GM23338 (cell line): ENCODE results near the gene SNURF. TPM values are rescaled to one million over a fixed set of nuclear protein-coding genes. Genes with fewer than 3 reads are reported as not detected.

ENCODE experiments used
- ATAC-seq: fragments of 200-7000 bp; cut with Tn5 transposase; 3 replicates; pipeline ENCODE4 v1.9.1; 2020
- DNase-seq: peaks from one replicate; pipeline ENCODE4 v3.0.0-alpha.2; 2015; ENCODE audit warnings: low spot score
- H2AFZ ChIP-seq: fragments of 200-600 bp; sonication (generic); 2 replicates; pipeline ENCODE4 v1.8.0; 2016; ENCODE audit warnings: antibody characterized with exemption, mild to moderate bottlenecking, moderate library complexity
- H3F3A ChIP-seq: fragments of 200-600 bp; sonication (generic); replicated peaks from 2 replicates; pipeline ENCODE4 v1.8.0; 2017; ENCODE audit warnings: antibody characterized with exemption, mixed run types, low read depth
- H3K27ac ChIP-seq: fragments of 200-600 bp; sonication (generic); 2 replicates; pipeline ENCODE4 v1.6.1; 2016; ENCODE audit warnings: low read depth
- H3K27me3 ChIP-seq: fragments of 200-600 bp; sonication (generic); 2 replicates; pipeline ENCODE4 v1.8.0; 2016; ENCODE audit warnings: mild to moderate bottlenecking, mixed run types, moderate library complexity; ENCODE audit not compliant: insufficient read depth
- H3K36me3 ChIP-seq: fragments of 200-600 bp; sonication (generic); 2 replicates; pipeline ENCODE4 v1.8.0; 2016; ENCODE audit warnings: mild to moderate bottlenecking; ENCODE audit not compliant: insufficient read depth
- H3K4me1 ChIP-seq: fragments of 200-600 bp; sonication (generic); 2 replicates; pipeline ENCODE4 v1.8.0; 2016; ENCODE audit warnings: mild to moderate bottlenecking, moderate library complexity; ENCODE audit not compliant: insufficient read depth
- H3K4me2 ChIP-seq: fragments of 200-600 bp; sonication (generic); 2 replicates; pipeline ENCODE4 v1.7.1; 2017; ENCODE audit warnings: mixed run types
- H3K4me3 ChIP-seq: fragments of 200-600 bp; sonication (generic); 2 replicates; pipeline ENCODE4 v1.6.1; 2016; ENCODE audit warnings: mixed run types
- H3K79me2 ChIP-seq: fragments of 200-600 bp; sonication (generic); replicated peaks from 2 replicates; pipeline ENCODE4 v1.8.0; 2017; ENCODE audit warnings: mild to moderate bottlenecking; ENCODE audit not compliant: insufficient read depth
- H3K9me2 ChIP-seq: fragments of 200-600 bp; sonication (generic); 2 replicates; pipeline ENCODE4 v1.8.0; 2017; ENCODE audit not compliant: insufficient read depth
- H4K20me1 ChIP-seq: fragments of 200-600 bp; sonication (generic); replicated peaks from 2 replicates; pipeline ENCODE4 v1.8.0; 2017; ENCODE audit warnings: mild to moderate bottlenecking; ENCODE audit not compliant: insufficient read depth
- H3K27ac Mint-ChIP-seq: 2 replicates; pipeline ENCODE4 v1.8.0; 2020; ENCODE audit warnings: inconsistent platforms, mild to moderate bottlenecking, moderate library complexity, mixed read lengths
- H3K27me3 Mint-ChIP-seq: 3 replicates; pipeline ENCODE4 v1.8.0; 2022; ENCODE audit warnings: low read depth, mild to moderate bottlenecking, moderate library complexity, mixed read lengths, inconsistent platforms; ENCODE audit not compliant: insufficient read depth, poor library complexity
- H3K36me3 Mint-ChIP-seq: 3 replicates; pipeline ENCODE4 v1.8.0; 2021; ENCODE audit warnings: low read depth, mild to moderate bottlenecking, inconsistent platforms, moderate library complexity, mixed read lengths
- H3K4me1 Mint-ChIP-seq: 3 replicates; pipeline ENCODE4 v1.8.0; 2020; ENCODE audit warnings: mild to moderate bottlenecking, inconsistent platforms, mixed read lengths
- H3K4me3 Mint-ChIP-seq: 3 replicates; pipeline ENCODE4 v1.8.0; 2021; ENCODE audit warnings: moderate library complexity, mild to moderate bottlenecking, inconsistent platforms, mixed read lengths
- H3K9me3 Mint-ChIP-seq: 3 replicates; pipeline ENCODE4 v1.8.0; 2020; ENCODE audit warnings: moderate library complexity, mild to moderate bottlenecking, inconsistent platforms, mixed read lengths
- ETS1 ChIP-seq: IDR thresholded peaks from 2 replicates; pipeline ENCODE4 v1.6.1; 2016; ENCODE audit warnings: antibody characterized with exemption
- NANOG ChIP-seq: IDR thresholded peaks from 2 replicates; pipeline ENCODE4 v1.6.1; 2016; ENCODE audit warnings: antibody characterized with exemption, borderline replicate concordance
- POLR2AphosphoS5 ChIP-seq: IDR thresholded peaks from 2 replicates; pipeline ENCODE4 v1.6.1; 2016; ENCODE audit warnings: antibody characterized with exemption, low read depth
- STAT1 ChIP-seq: IDR thresholded peaks from one replicate; pipeline ENCODE4 v1.6.1; 2016; ENCODE audit warnings: antibody characterized with exemption; ENCODE audit not compliant: unreplicated experiment
- ZNF114 ChIP-seq: fragments of 250-450 bp; sonication (Bioruptor Pico); IDR thresholded peaks from 2 replicates; pipeline ENCODE4 v1.5.0; 2020; ENCODE audit warnings: mild to moderate bottlenecking, moderate library complexity
- ZNF462 ChIP-seq: fragments of 250-450 bp; sonication (Bioruptor Pico); IDR thresholded peaks from 2 replicates; pipeline ENCODE4 v1.5.0; 2020; ENCODE audit warnings: mild to moderate bottlenecking, moderate library complexity
- polyA plus RNA-seq: library from polyadenylated mRNA; unstranded; fragments of >200 nt; fragmentation: Nextera tagmentation; extraction: Ambion mirVana; gene quantifications from 2 replicates; pipeline ENCODE4 v1.2.1, GENCODE V29; 2016
- total RNA-seq: library from RNA; depleted of rRNA; stranded (reverse); fragments of >200 nt; shearing (Covaris generic); gene quantifications from 2 replicates; pipeline ENCODE4 v1.2.3, GENCODE V29; 2014
- TF ChIP-seq, protein P1 (sequence below): IDR thresholded peaks from one replicate; pipeline ENCODE4 v1.6.1; 2018; ENCODE audit warnings: antibody characterized with exemption; ENCODE audit not compliant: unreplicated experiment

SNURF gene
- total and polyA plus RNA-seq, 2 experiments from 2014 or later = 19.1 to 63.6 TPM

GRCh38 chr15:24956111-24956838 lies 1.5 kb downstream of the SNURF start (continued):
- TF ChIP-seq NANOG = no peak
- TF ChIP-seq, protein P1, sequence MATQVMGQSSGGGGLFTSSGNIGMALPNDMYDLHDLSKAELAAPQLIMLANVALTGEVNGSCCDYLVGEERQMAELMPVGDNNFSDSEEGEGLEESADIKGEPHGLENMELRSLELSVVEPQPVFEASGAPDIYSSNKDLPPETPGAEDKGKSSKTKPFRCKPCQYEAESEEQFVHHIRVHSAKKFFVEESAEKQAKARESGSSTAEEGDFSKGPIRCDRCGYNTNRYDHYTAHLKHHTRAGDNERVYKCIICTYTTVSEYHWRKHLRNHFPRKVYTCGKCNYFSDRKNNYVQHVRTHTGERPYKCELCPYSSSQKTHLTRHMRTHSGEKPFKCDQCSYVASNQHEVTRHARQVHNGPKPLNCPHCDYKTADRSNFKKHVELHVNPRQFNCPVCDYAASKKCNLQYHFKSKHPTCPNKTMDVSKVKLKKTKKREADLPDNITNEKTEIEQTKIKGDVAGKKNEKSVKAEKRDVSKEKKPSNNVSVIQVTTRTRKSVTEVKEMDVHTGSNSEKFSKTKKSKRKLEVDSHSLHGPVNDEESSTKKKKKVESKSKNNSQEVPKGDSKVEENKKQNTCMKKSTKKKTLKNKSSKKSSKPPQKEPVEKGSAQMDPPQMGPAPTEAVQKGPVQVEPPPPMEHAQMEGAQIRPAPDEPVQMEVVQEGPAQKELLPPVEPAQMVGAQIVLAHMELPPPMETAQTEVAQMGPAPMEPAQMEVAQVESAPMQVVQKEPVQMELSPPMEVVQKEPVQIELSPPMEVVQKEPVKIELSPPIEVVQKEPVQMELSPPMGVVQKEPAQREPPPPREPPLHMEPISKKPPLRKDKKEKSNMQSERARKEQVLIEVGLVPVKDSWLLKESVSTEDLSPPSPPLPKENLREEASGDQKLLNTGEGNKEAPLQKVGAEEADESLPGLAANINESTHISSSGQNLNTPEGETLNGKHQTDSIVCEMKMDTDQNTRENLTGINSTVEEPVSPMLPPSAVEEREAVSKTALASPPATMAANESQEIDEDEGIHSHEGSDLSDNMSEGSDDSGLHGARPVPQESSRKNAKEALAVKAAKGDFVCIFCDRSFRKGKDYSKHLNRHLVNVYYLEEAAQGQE = no peak
- TF ChIP-seq ZNF114 (CRISPR knock-in tag) = no peak

DNA sequence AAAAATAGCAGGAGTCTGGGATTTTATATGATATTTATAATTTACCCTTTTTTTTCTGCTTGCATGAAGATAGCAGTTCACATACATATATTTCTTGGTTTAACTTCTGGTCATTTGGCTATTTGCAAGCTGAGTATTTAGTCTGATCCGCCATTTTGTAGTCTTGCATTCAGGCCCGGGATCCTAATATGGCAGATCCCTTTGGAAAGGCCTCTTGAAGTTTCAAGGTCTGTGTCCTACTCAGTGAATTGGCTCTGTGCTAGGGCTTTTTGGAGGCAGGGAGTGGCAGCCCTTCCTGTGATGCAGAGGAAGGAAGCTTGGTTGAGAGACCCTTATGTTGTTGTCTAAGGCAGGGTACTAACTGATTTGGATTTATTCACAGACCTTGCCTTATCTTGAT lies 2.9 kb downstream of the SNURF start:
- peak overlapping the region; percentile 89 for H3K27ac ChIP-seq
- H3K27ac Mint-ChIP-seq = peak overlapping the region; percentile 79
- no peaks in the 10 kb centered on the region for H3K27me3 ChIP-seq
- peaks cover 16% of the 10 kb centered on the region for H3K27me3 Mint-ChIP-seq
- ATAC-seq (no peak), DNase-seq (peak; percentile 42)
- H3K4me1 Mint-ChIP-seq = peaks cover 28% of the 10 kb centered on the region
- H3K79me2 ChIP-seq = peaks cover 100% of the 10 kb centered on the region
- H3K4me2 ChIP-seq = peak overlapping the region; percentile 86
- TF ChIP-seq ETS1 (no peak), POLR2AphosphoS5 (0 out of 2 replicates have a peak, but pooled peaks have one; percentile 13), STAT1 (no peak)
- peak overlapping the region; percentile 88 for H3K4me3 Mint-ChIP-seq
- H3F3A ChIP-seq = no peaks in the 10 kb centered on the region; the same call in 1 of the 2 replicates
- peaks cover 83% of the 10 kb centered on the region for H3K36me3 Mint-ChIP-seq
- peak overlapping the region; percentile 77 for H3K4me3 ChIP-seq
- no peaks in the 10 kb centered on the region for H3K9me2 ChIP-seq
- peaks cover 28% of the 10 kb centered on the region for H3K4me1 ChIP-seq
- H4K20me1 ChIP-seq = peaks cover 16% of the 10 kb centered on the region
- peaks cover 26% of the 10 kb centered on the region; the same call in 1 of the 2 replicates for H3K36me3 ChIP-seq
- no peak overlapping the region for H2AFZ ChIP-seq
- H3K9me3 Mint-ChIP-seq = peaks cover 62% of the 10 kb centered on the region

GRCh38 chr15:24961967-24962366 lies 7.2 kb downstream of the SNURF start:
- peaks cover 96% of the 10 kb centered on the region for H3K36me3 Mint-ChIP-seq
- DNase-seq = no peak
- TF ChIP-seq ZNF462 (CRISPR knock-in tag) = no peak
- H4K20me1 ChIP-seq = peaks cover 31% of the 10 kb centered on the region
- H3K4me1 ChIP-seq = peaks cover 19% of the 10 kb centered on the region
- peak overlapping the region; percentile 66; the same call in 1 of the 2 replicates for H3K27ac Mint-ChIP-seq
- peaks cover 62% of the 10 kb centered on the region for H3K36me3 ChIP-seq
- no peaks in the 10 kb centered on the region for H3K9me2 ChIP-seq
- H3K4me3 ChIP-seq = no peak overlapping the region
- peaks cover 10% of the 10 kb centered on the region for H3K27me3 Mint-ChIP-seq
- peaks cover 40% of the 10 kb centered on the region; the same call in 2 of the 3 replicates for H3K4me1 Mint-ChIP-seq
- ATAC-seq = no peak
- peaks cover 3% of the 10 kb centered on the region; the same call in 1 of the 2 replicates for H3F3A ChIP-seq
- H3K9me3 Mint-ChIP-seq = peaks cover 61% of the 10 kb centered on the region
- H3K27me3 ChIP-seq = no peaks in the 10 kb centered on the region
- peak overlapping the region; percentile 57; the same call in 2 of the 3 replicates for H3K4me3 Mint-ChIP-seq
- H3K79me2 ChIP-seq = peaks cover 100% of the 10 kb centered on the region
- no peak overlapping the region for H2AFZ ChIP-seq
- no peak overlapping the region for H3K4me2 ChIP-seq
- H3K27ac ChIP-seq = no peak overlapping the region
